PC-9 (cell line): Measurements from ENCODE around the gene IGLL5. TPM values are rescaled to one million over a fixed set of nuclear protein-coding genes. Genes with fewer than 3 reads are reported as not detected.

ENCODE experiments used
- BruUV-seq: library from RNA; stranded (reverse); fragments of 400-500 nt; replicated peaks from 2 replicates; lab custom pipeline; 2021; lab: Mats Ljungman, UMichigan
- CTCF ChIA-PET: fragments of 300-600 bp; sonication (Branson Sonifier 250); formaldehyde crosslinking; loops from one replicate; lab custom pipeline; 2022; ENCODE audit warnings: antibody characterized with exemption; lab: Charles Lee
- POLR2A ChIA-PET: fragments of 300-600 bp; sonication (Branson Sonifier 250); formaldehyde crosslinking; loops from one replicate; lab custom pipeline; 2022; ENCODE audit warnings: antibody characterized with exemption; ENCODE audit not compliant: unreplicated experiment; lab: Charles Lee
- DNase-seq, 2 experiments: peaks; one replicate each; pipeline versions ENCODE4 v3.0.0 to v3.0.0-alpha.2; 2015 to 2022; ENCODE audit warnings: mixed read lengths in 1 of 2
- H2AFZ ChIP-seq: fragments of 200-600 bp; sonication (generic); 2 replicates; pipeline ENCODE4 v1.8.1; 2017; ENCODE audit warnings: antibody characterized with exemption
- H3F3A ChIP-seq: fragments of 200-600 bp; sonication (generic); 2 replicates; pipeline ENCODE4 v1.8.1; 2017; ENCODE audit warnings: antibody characterized with exemption, mild to moderate bottlenecking, low read depth; ENCODE audit not compliant: insufficient read depth
- H3K27ac ChIP-seq: fragments of 200-600 bp; sonication (generic); 2 replicates; pipeline ENCODE4 v1.6.1; 2016; ENCODE audit warnings: mixed run types
- H3K27me3 ChIP-seq: fragments of 200-600 bp; sonication (generic); 2 replicates; pipeline ENCODE4 v1.6.1; 2016; ENCODE audit warnings: low read depth, mixed run types; ENCODE audit not compliant: insufficient read depth
- H3K36me3 ChIP-seq: fragments of 200-600 bp; sonication (generic); 2 replicates; pipeline ENCODE4 v1.6.1; 2016; ENCODE audit warnings: low read depth, mixed run types
- H3K4me1 ChIP-seq: fragments of 200-600 bp; sonication (generic); replicated peaks from 2 replicates; pipeline ENCODE4 v1.6.1; 2016; ENCODE audit warnings: mixed run types; ENCODE audit not compliant: insufficient read depth
- H3K4me2 ChIP-seq: fragments of 200-600 bp; sonication (generic); 2 replicates; pipeline ENCODE4 v1.6.1; 2017; ENCODE audit warnings: mixed run types
- H3K4me3 ChIP-seq: fragments of 200-600 bp; sonication (generic); 2 replicates; pipeline ENCODE4 v1.6.1; 2016; ENCODE audit warnings: mixed run types
- H3K79me2 ChIP-seq: fragments of 200-600 bp; sonication (generic); 2 replicates; pipeline ENCODE4 v1.6.1; 2017; ENCODE audit warnings: low read depth, mixed run types
- H3K9me2 ChIP-seq: fragments of 200-600 bp; sonication (generic); 2 replicates; pipeline ENCODE4 v1.8.1; 2017; ENCODE audit warnings: mild to moderate bottlenecking; ENCODE audit not compliant: insufficient read depth
- H3K9me3 ChIP-seq: fragments of 200-600 bp; sonication (generic); 2 replicates; pipeline ENCODE4 v1.8.1; 2016; ENCODE audit warnings: low read depth; ENCODE audit not compliant: insufficient read depth
- H4K20me1 ChIP-seq: fragments of 200-600 bp; sonication (generic); 2 replicates; pipeline ENCODE4 v1.8.1; 2017; ENCODE audit not compliant: insufficient read depth
- CTCF ChIP-seq: fragments of 200-600 bp; sonication (generic); conservative IDR thresholded peaks from 2 replicates; pipeline ENCODE4 v1.6.1; 2017; ENCODE audit warnings: mixed run types, antibody characterized with exemption, mild to moderate bottlenecking, moderate library complexity
- EZH2 ChIP-seq: fragments of 200-600 bp; sonication (generic); IDR thresholded peaks from 2 replicates; pipeline ENCODE4 v1.8.0; 2017; ENCODE audit warnings: antibody characterized with exemption, low read depth
- intact Hi-C: fragments of 100-400 bp; cut with micrococcal nuclease; formaldehyde crosslinking; loops from one replicate; pipeline ENCODE4 v1.10.0; 2022; ENCODE audit not compliant: unreplicated experiment
- total RNA-seq: library from RNA; stranded (reverse); gene quantifications from 2 replicates; pipeline ENCODE4 v1.2.3, GENCODE V29; 2021

IGLL5 gene
- total RNA-seq, 1 experiment from 2014 or later = not detected

- no peaks in the 10 kb centered on the region for H3K9me2 ChIP-seq
- no peaks in the 10 kb centered on the region for H3K36me3 ChIP-seq
- intact Hi-C loops = no loop called here
- no peaks in the 10 kb centered on the region for H4K20me1 ChIP-seq
- BruUV-seq = no TSS peak
- no peak for TF ChIP-seq CTCF
- TF ChIP-seq EZH2 = no peak
- no peaks in the 10 kb centered on the region for H3K9me3 ChIP-seq
- H3K4me3 ChIP-seq = no peak overlapping the region
- no peak overlapping the region for H3K4me2 ChIP-seq
- H3K27me3 ChIP-seq = peaks cover 68% of the 10 kb centered on the region
- H3K4me1 ChIP-seq = no peaks in the 10 kb centered on the region
- no peak overlapping the region for H3K27ac ChIP-seq
- ChIA-PET CTCF (no interaction called here), POLR2A (no interaction called here)
- H2AFZ ChIP-seq = no peak overlapping the region
- H3K79me2 ChIP-seq = no peaks in the 10 kb centered on the region
- DNase-seq = no peak
- H3F3A ChIP-seq = no peaks in the 10 kb centered on the region
Measured at GRCh38 chr22:22858559-22858937, 29.1 kb upstream of the IGLL5 start.

GRCh38 chr22:22863001-22863400 is 24.6 kb upstream of the IGLL5 start:
- no peak for TF ChIP-seq EZH2
- no peak for TF ChIP-seq CTCF
- DNase-seq = no peak
- POLR2A ChIA-PET = no interaction called here

GRCh38 chr22:22865311-22866072 is 22.1 kb upstream of the IGLL5 start:
- peaks cover 46% of the 10 kb centered on the region for H3K27me3 ChIP-seq
- no TSS peak for BruUV-seq
- no peaks in the 10 kb centered on the region for H3K9me3 ChIP-seq
- ChIA-PET POLR2A (no interaction called here), CTCF (no interaction called here)
- intact Hi-C loops = no loop called here
- no peak overlapping the region for H2AFZ ChIP-seq
- H4K20me1 ChIP-seq = no peaks in the 10 kb centered on the region
- H3K36me3 ChIP-seq = no peaks in the 10 kb centered on the region
- no peak for DNase-seq
- TF ChIP-seq EZH2 (no peak), CTCF (no peak)
- H3K4me3 ChIP-seq = no peak overlapping the region
- H3K27ac ChIP-seq = no peak overlapping the region
- no peaks in the 10 kb centered on the region for H3K9me2 ChIP-seq
- H3K4me2 ChIP-seq = no peak overlapping the region
- H3K79me2 ChIP-seq = no peaks in the 10 kb centered on the region
- H3F3A ChIP-seq = no peaks in the 10 kb centered on the region
- no peaks in the 10 kb centered on the region for H3K4me1 ChIP-seq

More at GRCh38 chr22:22863001-22863400, 24.6 kb upstream of the IGLL5 start:
- Histone ChIP-seq H3F3A (no peaks in the 10 kb centered on the region), H3K9me3 (no peaks in the 10 kb centered on the region), H3K36me3 (no peaks in the 10 kb centered on the region), H3K9me2 (no peaks in the 10 kb centered on the region), H2AFZ (no peak overlapping the region), H3K79me2 (no peaks in the 10 kb centered on the region), H3K4me3 (no peak overlapping the region), H3K27ac (no peak overlapping the region), H3K4me2 (no peak overlapping the region), H3K4me1 (no peaks in the 10 kb centered on the region), H3K27me3 (peaks cover 52% of the 10 kb centered on the region), H4K20me1 (no peaks in the 10 kb centered on the region)
- BruUV-seq = no TSS peak
- CTCF ChIA-PET = no interaction called here
- intact Hi-C loops = no loop called here
